ENCODE results near the gene KICS2. TPM values are rescaled to one million over a fixed set of nuclear protein-coding genes. Genes with fewer than 3 reads are reported as not detected.

Gene KICS2
- total and polyA plus RNA-seq, 2 of the 13 experiments (the other 11 are each of a cell fraction or from before 2014, with no cell fraction given): 3.5 to 6.6 TPM

- TF ChIP-seq DZIP1 (CRISPR knock-in tag; IDR thresholded peaks at IDR 0.05): no peak
- no peak for TF ChIP-seq HNF1A (IDR thresholded peaks at IDR 0.05; ENCODE audit: low read depth)
- TF ChIP-seq HNF1A (CRISPR knock-in tag; IDR thresholded peaks at IDR 0.05; ENCODE audit: borderline replicate concordance): no peak
- TF ChIP-seq PAF1 (CRISPR knock-in tag; IDR thresholded peaks at IDR 0.05): no peak
- TF ChIP-seq, protein P1, sequence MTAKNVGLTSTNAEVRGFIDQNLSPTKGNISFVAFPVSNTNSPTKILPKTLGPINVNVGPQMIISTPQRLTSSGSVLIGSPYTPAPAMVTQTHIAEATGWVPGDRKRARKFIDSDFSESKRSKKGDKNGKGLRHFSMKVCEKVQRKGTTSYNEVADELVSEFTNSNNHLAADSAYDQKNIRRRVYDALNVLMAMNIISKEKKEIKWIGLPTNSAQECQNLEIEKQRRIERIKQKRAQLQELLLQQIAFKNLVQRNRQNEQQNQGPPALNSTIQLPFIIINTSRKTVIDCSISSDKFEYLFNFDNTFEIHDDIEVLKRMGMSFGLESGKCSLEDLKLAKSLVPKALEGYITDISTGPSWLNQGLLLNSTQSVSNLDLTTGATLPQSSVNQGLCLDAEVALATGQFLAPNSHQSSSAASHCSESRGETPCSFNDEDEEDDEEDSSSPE (CRISPR knock-in tag; IDR thresholded peaks at IDR 0.05): no peak
- TF ChIP-seq ZBTB7B (CRISPR knock-in tag; IDR thresholded peaks at IDR 0.05): no peak
- TF ChIP-seq ZNF607 (CRISPR knock-in tag; IDR thresholded peaks at IDR 0.05; ENCODE audit: borderline replicate concordance): no peak
- no peak for TF ChIP-seq ZSCAN22 (CRISPR knock-in tag; IDR thresholded peaks at IDR 0.05)
- no peak for TF ChIP-seq ZNF841 (CRISPR knock-in tag; IDR thresholded peaks at IDR 0.05; ENCODE audit: borderline replicate concordance)
- no peak for TF ChIP-seq NR0B2 (CRISPR knock-in tag; IDR thresholded peaks at IDR 0.05)
- no peak for TF ChIP-seq PHF20 (CRISPR knock-in tag; IDR thresholded peaks at IDR 0.05)
These were observed 46.3 kb upstream of the KICS2 start (continued) for GRCh38 chr12:64268409-64268808.
